Peyer's patch (tissue), 4 donors: Measurements from ENCODE around the gene DUSP9. TPM values are rescaled to one million over a fixed set of nuclear protein-coding genes. Genes with fewer than 3 reads are reported as not detected.

Experiments used
- DNase-seq, 3 donors: peaks; one replicate each; pipeline ENCODE4 v3.0.0-alpha.2; 2017 to 2019
- H3K27ac ChIP-seq, 4 donors: fragments of 200-600 bp; sonication (generic); one replicate each; pipeline ENCODE4 v1.5.1; 2016 to 2019
- H3K27me3 ChIP-seq, 2 donors: fragments of 200-600 bp; sonication (generic); one replicate each; pipeline ENCODE4 v1.5.1; 2019
- H3K36me3 ChIP-seq, 3 donors: fragments of 200-600 bp; sonication (generic); one replicate each; pipeline ENCODE4 v1.5.1; 2016 to 2019
- H3K4me1 ChIP-seq, 4 donors: fragments of 200-600 bp; sonication (generic); one replicate each; pipeline ENCODE4 v1.5.1; 2016 to 2019
- H3K4me3 ChIP-seq, 4 donors: fragments of 200-600 bp; sonication (generic); 1 replicate in 3 of 4; 2 replicates in 1 of 4; pipeline ENCODE4 v1.5.1; 2016 to 2019; ENCODE audit warnings: mild to moderate bottlenecking in 1 of 4
- H3K9me3 ChIP-seq, 4 donors: fragments of 200-600 bp; sonication (generic); one replicate each; pipeline ENCODE4 v1.5.1; 2016 to 2019; ENCODE audit warnings: mild to moderate bottlenecking in 1 of 4
- CTCF ChIP-seq, 6 experiments: fragments of 450-650 bp in 4 of 6; fragments of 200-600 bp in 2 of 6; sonication (generic) in 1 of 6; IDR thresholded peaks; one replicate each; pipeline ENCODE4 v1.5.1; 2017 to 2019; ENCODE audit warnings: antibody characterized with exemption in 6 of 6, mild to moderate bottlenecking in 3 of 6, moderate library complexity in 1 of 6
- POLR2A ChIP-seq, 2 donors: fragments of 450-650 bp; IDR thresholded peaks; one replicate each; pipeline ENCODE4 v1.5.1; 2017; ENCODE audit warnings: antibody characterized with exemption in 2 of 2, mild to moderate bottlenecking in 2 of 2, moderate library complexity in 2 of 2
- total RNA-seq, 4 donors: library from RNA; depleted of rRNA; stranded (reverse); fragments of >200 nt; gene quantifications; one replicate each; pipeline ENCODE4 v1.1.0, GENCODE V29; 2016

DUSP9 gene
- total RNA-seq, 4 donors from 2014 or later: not detected

- Histone ChIP-seq H3K4me1 (peaks cover 0 to 6% (median 0%) of the 10 kb centered on the region in 4 donors), H3K27me3 (no peaks in the 10 kb centered on the region), H3K36me3 (no peaks in the 10 kb centered on the region), H3K27ac (peak within 1 kb of the TSS in 2 of 4 donors; percentile 46 to 65), H3K9me3 (no peaks in the 10 kb centered on the region), H3K4me3 (peak within 1 kb of the TSS; percentile 32 to 60 (median 50))
- TF ChIP-seq CTCF (IDR thresholded peaks at IDR 0.05): peak in 2 of 6 experiments; percentile 17 to 40
- peak; percentile 39 to 58 for TF ChIP-seq POLR2A (IDR thresholded peaks at IDR 0.05)
- DNase-seq: peak; percentile 48 to 83 (median 77)
These were observed 40.4 kb downstream of the DUSP9 start, which contains the start of gene SLC6A8 for GRCh38 chrX:153687121-153688039. Gene SLC6A8 (plus strand): TSS chrX:153687926. CDS start chrX:153688575, 649 bp downstream.

GRCh38 chrX:153688071-153688470, 41.1 kb downstream of the DUSP9 start:
- H3K27me3 ChIP-seq: no peaks in the 10 kb centered on the region
- H3K4me1 ChIP-seq: peaks cover 0 to 6% (median 0%) of the 10 kb centered on the region in 4 donors
- DNase-seq: no peak
- TF ChIP-seq POLR2A (IDR thresholded peaks at IDR 0.05): no peak
- no peak for TF ChIP-seq CTCF (IDR thresholded peaks at IDR 0.05)
- H3K27ac ChIP-seq: peak overlapping the region in 1 of 4 donors; percentile 46
- H3K4me3 ChIP-seq: peak overlapping the region in 2 of 4 donors; percentile 41 to 58
- H3K9me3 ChIP-seq: no peaks in the 10 kb centered on the region
- no peaks in the 10 kb centered on the region for H3K36me3 ChIP-seq

GRCh38 chrX:153688506-153688905, 41.5 kb downstream of the DUSP9 start:
- peak overlapping the region in 2 of 4 donors; percentile 43 to 65 for H3K27ac ChIP-seq
- H3K9me3 ChIP-seq: no peaks in the 10 kb centered on the region
- no peaks in the 10 kb centered on the region for H3K36me3 ChIP-seq
- H3K4me1 ChIP-seq: peaks cover 0 to 6% (median 0%) of the 10 kb centered on the region in 4 donors
- peak overlapping the region; percentile 30 to 60 (median 48) for H3K4me3 ChIP-seq
- H3K27me3 ChIP-seq: no peaks in the 10 kb centered on the region
- DNase-seq: peak in 1 of 3 donors; percentile 48
- TF ChIP-seq CTCF (IDR thresholded peaks at IDR 0.05) (no peak), POLR2A (IDR thresholded peaks at IDR 0.05) (no peak)

- H3K4me3 ChIP-seq: peak overlapping the region; percentile 30 to 60 (median 48)
- no peaks in the 10 kb centered on the region for H3K9me3 ChIP-seq
- H3K4me1 ChIP-seq: peaks cover 0 to 6% (median 0%) of the 10 kb centered on the region in 4 donors
- H3K27ac ChIP-seq: peak overlapping the region in 2 of 4 donors; percentile 43 to 65
- no peaks in the 10 kb centered on the region for H3K36me3 ChIP-seq
- TF ChIP-seq CTCF (IDR thresholded peaks at IDR 0.05): no peak
- TF ChIP-seq POLR2A (IDR thresholded peaks at IDR 0.05): no peak
- H3K27me3 ChIP-seq: no peaks in the 10 kb centered on the region
- peak in 1 of 3 donors; percentile 43 for DNase-seq
These were observed 42.0 kb downstream of the DUSP9 start for GRCh38 chrX:153688911-153689590.

- Histone ChIP-seq H3K27ac (peak overlapping the region in 2 of 4 donors; percentile 13 to 65), H3K9me3 (no peaks in the 10 kb centered on the region), H3K27me3 (no peaks in the 10 kb centered on the region), H3K4me3 (peak overlapping the region in 2 of 4 donors; percentile 58 to 60), H3K36me3 (no peaks in the 10 kb centered on the region), H3K4me1 (peaks cover 0 to 6% (median 0%) of the 10 kb centered on the region in 4 donors)
- TF ChIP-seq CTCF (IDR thresholded peaks at IDR 0.05): no peak
- no peak for TF ChIP-seq POLR2A (IDR thresholded peaks at IDR 0.05)
- DNase-seq: peak in 1 of 3 donors; percentile 43
These were observed 42.9 kb downstream of the DUSP9 start for GRCh38 chrX:153689654-153690465.
